A549 (cell line): ENCODE data around the gene MYO18A. TPM values are rescaled to one million over a fixed set of nuclear protein-coding genes. Genes with fewer than 3 reads are reported as not detected.

Experiments
- ATAC-seq, 2 experiments: fragments of 200-7000 bp in 1 of 2; fragments of >200 bp in 1 of 2; cut with Nextera tagmentation in 1 of 2; cut with Tn5 transposase in 1 of 2; 3 replicates each; pipeline versions ENCODE4 v1.8.0 to v1.9.1; 2018 to 2020; ENCODE audit warnings: mild to moderate bottlenecking in 1 of 2, moderate library complexity in 1 of 2
- CTCF ChIA-PET: fragments of 300-600 bp; sonication (Branson Sonifier 250); formaldehyde crosslinking; extraction: SDS; loops from one replicate; lab custom pipeline; 2021; ENCODE audit warnings: antibody characterized with exemption, inconsistent platforms; lab: Yijun Ruan, JAX
- POLR2A ChIA-PET: fragments of 350-600 bp; formaldehyde crosslinking; extraction: SDS; loops from one replicate; lab custom pipeline; 2021; ENCODE audit warnings: antibody characterized with exemption, inconsistent platforms; lab: Yijun Ruan, JAX
- DNase-seq, 2 experiments: peaks; one replicate each; pipeline versions ENCODE4 v3.0.0 to v3.0.0-alpha.2; 2011 to 2016; ENCODE audit warnings: low read depth in 1 of 2, low spot score in 1 of 2
- FAIRE-seq: peaks from 2 replicates; lab custom pipeline; 2011; peaks lifted over from hg19 to GRCh38; lab: Jason Lieb, UNC
- H3K27ac ChIP-seq, 2 experiments: fragments of >200 bp; sonication (Bioruptor Twin); formaldehyde crosslinking; 3 replicates each; pipeline ENCODE4 v1.5.1; 2016 to 2017
- H3K4me1 ChIP-seq: fragments of >200 bp; sonication (Bioruptor Twin); formaldehyde crosslinking; 3 replicates; pipeline ENCODE4 v1.6.1; 2016
- H3K4me2 ChIP-seq: fragments of >200 bp; sonication (Bioruptor Twin); formaldehyde crosslinking; 3 replicates; pipeline ENCODE4 v1.6.1; 2016
- H3K4me3 ChIP-seq: fragments of >200 bp; sonication (Bioruptor Twin); formaldehyde crosslinking; 3 replicates; pipeline ENCODE4 v1.5.1; 2016
- H3K9me3 ChIP-seq: fragments of >200 bp; sonication (Bioruptor Twin); formaldehyde crosslinking; 3 replicates; pipeline ENCODE4 v1.6.1; 2016
- BHLHE40 ChIP-seq: IDR thresholded peaks from 2 replicates; pipeline ENCODE4 v1.6.1; 2012; ENCODE audit warnings: low read depth, low read length, inconsistent platforms
- CBX8 ChIP-seq: fragments of 200-600 bp; sonication (generic); IDR thresholded peaks from 2 replicates; pipeline ENCODE4 v1.6.1; 2016
- CHD4 ChIP-seq: fragments of 200-600 bp; sonication (generic); IDR thresholded peaks from 2 replicates; pipeline ENCODE4 v1.6.1; 2016; ENCODE audit warnings: antibody characterized with exemption, mild to moderate bottlenecking, borderline replicate concordance
- ESRRA ChIP-seq: fragments of 150-350 bp; IDR thresholded peaks from 2 replicates; pipeline ENCODE4 v1.6.1; 2014; ENCODE audit warnings: mild to moderate bottlenecking, low read length, borderline replicate concordance
- FOSB ChIP-seq: fragments of 250-450 bp; sonication (Bioruptor Pico); IDR thresholded peaks from 2 replicates; pipeline ENCODE4 v1.5.0; 2020; ENCODE audit warnings: mild to moderate bottlenecking, moderate library complexity
- FOXS1 ChIP-seq: fragments of 250-450 bp; sonication (Bioruptor Pico); IDR thresholded peaks from 2 replicates; pipeline ENCODE4 v1.5.0; 2020; ENCODE audit warnings: mild to moderate bottlenecking, moderate library complexity
- GATA3 ChIP-seq: IDR thresholded peaks from 2 replicates; pipeline ENCODE4 v1.6.1; 2012; ENCODE audit warnings: borderline replicate concordance
- HDAC2 ChIP-seq: fragments of 200-600 bp; sonication (generic); IDR thresholded peaks from 2 replicates; pipeline ENCODE4 v1.6.1; 2016
- HOXA7 ChIP-seq: fragments of 250-450 bp; sonication (Bioruptor Pico); IDR thresholded peaks from 2 replicates; pipeline ENCODE4 v1.5.0; 2020; ENCODE audit warnings: mild to moderate bottlenecking, moderate library complexity
- HOXB13 ChIP-seq: fragments of 250-450 bp; sonication (Bioruptor Pico); IDR thresholded peaks from 2 replicates; pipeline ENCODE4 v1.5.0; 2020; ENCODE audit warnings: low read depth, mild to moderate bottlenecking, moderate library complexity
- HOXB5 ChIP-seq: fragments of 250-450 bp; sonication (Bioruptor Pico); IDR thresholded peaks from 2 replicates; pipeline ENCODE4 v1.5.0; 2020; ENCODE audit warnings: mild to moderate bottlenecking, moderate library complexity
- NPAS2 ChIP-seq: fragments of 250-450 bp; sonication (Bioruptor Pico); IDR thresholded peaks from 2 replicates; pipeline ENCODE4 v1.8.0; 2022; ENCODE audit warnings: mild to moderate bottlenecking, moderate library complexity, borderline replicate concordance
- NR3C1 ChIP-seq: fragments of >200 bp; sonication (Bioruptor Twin); formaldehyde crosslinking; IDR thresholded peaks from 3 replicates; pipeline ENCODE4 v1.6.1; 2017
- PHF8 ChIP-seq: fragments of 200-600 bp; sonication (generic); IDR thresholded peaks from 2 replicates; pipeline ENCODE4 v1.6.1; 2016; ENCODE audit warnings: low read depth, mild to moderate bottlenecking, antibody characterized with exemption, moderate library complexity, borderline replicate concordance
- POLR2AphosphoS2 ChIP-seq: conservative IDR thresholded peaks from 2 replicates; pipeline ENCODE4 v1.6.1; 2012; ENCODE audit warnings: low read length, improper control_type of control experiment, inconsistent platforms
- RAD21 ChIP-seq, 2 experiments: fragments of >200 bp in 1 of 2; sonication (Bioruptor Twin) in 1 of 2; formaldehyde crosslinking in 1 of 2; IDR thresholded peaks in 1 of 2; conservative IDR thresholded peaks in 1 of 2; 2 replicates in 1 of 2; 3 replicates in 1 of 2; pipeline ENCODE4 v1.6.1; 2012 to 2018; ENCODE audit warnings: inconsistent platforms in 1 of 2
- RARB ChIP-seq: fragments of 250-450 bp; sonication (Bioruptor Pico); IDR thresholded peaks from 2 replicates; pipeline ENCODE4 v1.8.0; 2021; ENCODE audit warnings: mild to moderate bottlenecking, moderate library complexity
- SREBF2 ChIP-seq: fragments of 450-650 bp; IDR thresholded peaks from 2 replicates; pipeline ENCODE4 v1.6.1; 2014; ENCODE audit warnings: mild to moderate bottlenecking, moderate library complexity
- ZC3H11A ChIP-seq: fragments of 450-650 bp; IDR thresholded peaks from 2 replicates; pipeline ENCODE4 v1.6.1; 2014; ENCODE audit warnings: antibody characterized with exemption, mild to moderate bottlenecking
- ZSCAN20 ChIP-seq: fragments of 250-450 bp; sonication (Bioruptor Pico); IDR thresholded peaks from 2 replicates; pipeline ENCODE4 v1.8.0; 2022; ENCODE audit warnings: mild to moderate bottlenecking, moderate library complexity
- WGBS: methylation state at CpG from one replicate; pipeline ENCODE4 v1.1.6; 2017; ENCODE audit errors: missing lambda C conversion rate; 5-methylcytosine and 5-hydroxymethylcytosine counted together
- polyA plus RNA-seq, 4 experiments: library from polyadenylated mRNA; depleted of rRNA in 3 of 4; stranded (reverse); fragments of >200 nt; fragmentation: RNase III in 1 of 4; extraction: RNeasy Plus Mini Kit Qiagen cat#74134 plus additional on column Dnase treatment in 1 of 4; gene quantifications; 2 replicates in 3 of 4; 3 replicates in 1 of 4; pipeline ENCODE4 v1.2.3, GENCODE V29; 2011 to 2017
- TF ChIP-seq, protein P1 (sequence below): fragments of 150-350 bp; IDR thresholded peaks from 2 replicates; pipeline ENCODE4 v1.6.1; 2014; ENCODE audit warnings: low read depth, mild to moderate bottlenecking, low read length
- TF ChIP-seq, protein P2 (sequence below): fragments of 250-450 bp; sonication (Bioruptor Pico); IDR thresholded peaks from 2 replicates; pipeline ENCODE4 v1.5.0; 2020; ENCODE audit warnings: low read depth, mild to moderate bottlenecking, moderate library complexity
- TF ChIP-seq, protein P3 (sequence below): fragments of >200 bp; sonication (Bioruptor Twin); formaldehyde crosslinking; IDR thresholded peaks from 3 replicates; pipeline ENCODE4 v1.6.1; 2016

Gene MYO18A
- polyA plus RNA-seq, 2 of the 4 experiments (the other 2 are of a cell fraction), result 12.3 to 28.4 TPM

DNA sequence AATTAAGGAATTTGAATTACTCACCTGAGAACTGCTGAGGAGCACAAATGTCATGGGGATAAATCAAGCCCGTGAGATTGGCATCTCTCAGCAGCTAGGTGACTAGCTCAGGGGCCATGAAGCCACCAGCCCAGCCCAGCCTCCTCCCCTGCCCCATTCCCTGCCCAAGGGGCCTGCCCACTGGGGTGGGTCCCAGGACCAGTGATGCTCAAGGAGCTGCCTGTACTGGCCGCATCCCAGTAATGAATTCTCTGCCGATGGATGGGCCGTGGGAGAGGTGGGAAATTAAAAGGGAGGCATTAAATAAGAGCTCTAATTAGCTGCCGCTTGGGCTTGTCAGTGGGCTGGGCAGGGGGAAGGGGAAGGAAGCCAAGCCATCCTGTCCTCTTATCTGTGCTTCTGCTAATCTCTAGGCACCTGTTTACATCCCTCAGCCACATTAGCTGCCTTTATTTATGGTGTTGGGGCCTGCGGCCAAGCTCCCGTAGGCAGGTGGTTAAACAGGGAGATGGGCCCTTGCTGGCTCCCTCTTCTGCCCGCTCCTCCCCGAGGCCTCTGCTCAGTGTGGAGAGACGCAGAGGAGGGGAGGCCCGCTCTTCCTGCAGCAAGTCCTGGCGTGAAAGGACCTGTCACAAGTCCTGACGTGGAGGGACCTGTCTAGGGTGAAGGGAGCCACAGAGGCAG is 88.5 kb downstream of the MYO18A start:
- Histone ChIP-seq H3K9me3 (no peaks in the 10 kb centered on the region), H3K4me2 (no peak overlapping the region), H3K27ac (no peak overlapping the region), H3K4me1 (no peaks in the 10 kb centered on the region), H3K4me3 (no peak overlapping the region)
- ATAC-seq, result no peak
- no peak for FAIRE-seq
- TF ChIP-seq HOXB13 (no peak), FOXS1 (CRISPR knock-in tag) (no peak), ZC3H11A (no peak), CBX8 (no peak), SREBF2 (no peak), GATA3 (no peak), PHF8 (no peak), NPAS2 (CRISPR knock-in tag) (no peak), FOSB (CRISPR knock-in tag) (no peak), CHD4 (no peak), POLR2AphosphoS2 (no peak), NR3C1 (no peak), ZSCAN20 (CRISPR knock-in tag) (no peak), HOXA7 (CRISPR knock-in tag) (no peak), HDAC2 (no peak), ESRRA (no peak), BHLHE40 (no peak)
- TF ChIP-seq, protein P1, sequence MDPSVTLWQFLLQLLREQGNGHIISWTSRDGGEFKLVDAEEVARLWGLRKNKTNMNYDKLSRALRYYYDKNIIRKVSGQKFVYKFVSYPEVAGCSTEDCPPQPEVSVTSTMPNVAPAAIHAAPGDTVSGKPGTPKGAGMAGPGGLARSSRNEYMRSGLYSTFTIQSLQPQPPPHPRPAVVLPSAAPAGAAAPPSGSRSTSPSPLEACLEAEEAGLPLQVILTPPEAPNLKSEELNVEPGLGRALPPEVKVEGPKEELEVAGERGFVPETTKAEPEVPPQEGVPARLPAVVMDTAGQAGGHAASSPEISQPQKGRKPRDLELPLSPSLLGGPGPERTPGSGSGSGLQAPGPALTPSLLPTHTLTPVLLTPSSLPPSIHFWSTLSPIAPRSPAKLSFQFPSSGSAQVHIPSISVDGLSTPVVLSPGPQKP, result no peak
- TF ChIP-seq, protein P2, sequence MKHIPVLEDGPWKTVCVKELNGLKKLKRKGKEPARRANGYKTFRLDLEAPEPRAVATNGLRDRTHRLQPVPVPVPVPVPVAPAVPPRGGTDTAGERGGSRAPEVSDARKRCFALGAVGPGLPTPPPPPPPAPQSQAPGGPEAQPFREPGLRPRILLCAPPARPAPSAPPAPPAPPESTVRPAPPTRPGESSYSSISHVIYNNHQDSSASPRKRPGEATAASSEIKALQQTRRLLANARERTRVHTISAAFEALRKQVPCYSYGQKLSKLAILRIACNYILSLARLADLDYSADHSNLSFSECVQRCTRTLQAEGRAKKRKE, result no peak
- TF ChIP-seq, protein P3, sequence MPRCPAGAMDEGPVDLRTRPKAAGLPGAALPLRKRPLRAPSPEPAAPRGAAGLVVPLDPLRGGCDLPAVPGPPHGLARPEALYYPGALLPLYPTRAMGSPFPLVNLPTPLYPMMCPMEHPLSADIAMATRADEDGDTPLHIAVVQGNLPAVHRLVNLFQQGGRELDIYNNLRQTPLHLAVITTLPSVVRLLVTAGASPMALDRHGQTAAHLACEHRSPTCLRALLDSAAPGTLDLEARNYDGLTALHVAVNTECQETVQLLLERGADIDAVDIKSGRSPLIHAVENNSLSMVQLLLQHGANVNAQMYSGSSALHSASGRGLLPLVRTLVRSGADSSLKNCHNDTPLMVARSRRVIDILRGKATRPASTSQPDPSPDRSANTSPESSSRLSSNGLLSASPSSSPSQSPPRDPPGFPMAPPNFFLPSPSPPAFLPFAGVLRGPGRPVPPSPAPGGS, result no peak
- WGBS, result 92% methylated on average over 13 of the region's 13 CpGs
- DNase-seq, result no peak
- ChIA-PET CTCF (interaction anchor here (0.7 to 3.9 kb wide), 7 partner anchors 48 to 138 kb away, joined by 3 to 25 read pairs (median 5); no protein-coding TSS in a partner anchor), POLR2A (no interaction called here)

DNA sequence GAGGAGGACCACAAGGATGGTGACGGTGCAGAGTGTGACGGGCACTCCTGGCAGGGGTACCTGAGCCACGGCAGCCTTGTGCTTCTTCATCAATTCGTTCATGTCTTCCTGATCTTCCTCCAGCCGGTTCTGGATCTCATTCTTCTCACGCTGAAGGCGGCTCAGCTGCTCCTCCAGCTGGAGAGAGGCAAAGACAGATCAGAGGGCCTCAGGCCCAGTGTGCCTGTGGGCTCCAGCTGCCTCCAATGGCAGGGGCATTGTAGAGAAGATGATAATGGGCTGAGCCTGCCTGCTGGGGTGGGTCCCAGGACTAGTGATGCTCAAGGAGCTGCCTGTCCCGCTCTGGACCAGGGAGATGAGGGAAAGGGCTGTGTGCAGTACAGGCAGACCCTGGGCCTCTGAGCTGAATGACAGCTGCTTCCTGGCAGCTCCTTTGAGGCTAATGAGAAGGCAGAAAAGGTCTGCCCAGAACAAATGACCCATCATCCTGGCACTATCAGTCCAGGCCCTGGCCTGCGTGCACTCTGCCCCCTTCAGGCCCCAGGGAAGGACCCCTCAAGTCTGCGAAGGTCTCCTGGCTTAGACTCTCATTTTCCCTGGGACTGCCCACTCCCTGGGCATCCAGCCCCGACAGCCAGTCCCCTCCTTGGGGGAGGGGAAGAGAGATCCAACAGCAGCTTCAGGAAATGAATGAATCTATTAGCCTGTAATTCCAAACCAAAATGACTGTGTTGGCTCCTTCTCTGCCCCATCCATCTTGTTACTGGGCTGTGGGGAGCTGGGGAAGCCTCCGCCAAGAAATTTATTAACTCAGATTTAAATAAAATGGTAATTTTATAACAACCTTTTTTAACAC is 89.2 kb downstream of the MYO18A start:
- Histone ChIP-seq H3K9me3 (no peaks in the 10 kb centered on the region), H3K4me1 (no peaks in the 10 kb centered on the region), H3K4me2 (no peak overlapping the region), H3K4me3 (no peak overlapping the region), H3K27ac (no peak overlapping the region)
- ATAC-seq, result peak in 1 of 2 experiments; percentile 16; a peak in 2 of 6 replicates
- 89% methylated on average over 12 of the region's 12 CpGs for WGBS
- ChIA-PET POLR2A (no interaction called here), CTCF (interaction anchor here (0.7 to 3.9 kb wide), 10 partner anchors 22 to 365 kb away, joined by 3 to 25 read pairs (median 4); partner anchors contain the start of gene TLCD1)
- DNase-seq, result no peak
- TF ChIP-seq POLR2AphosphoS2 (no peak), BHLHE40 (no peak), RAD21 (conservative IDR thresholded peaks at IDR 0.05 in 1 of 2, IDR thresholded peaks at IDR 0.05 in 1 of 2) (no peak), SREBF2 (no peak), PHF8 (no peak), RARB (CRISPR knock-in tag) (no peak), HOXB5 (CRISPR knock-in tag) (no peak), ZSCAN20 (CRISPR knock-in tag) (no peak), HOXA7 (CRISPR knock-in tag) (no peak)
- no peak for FAIRE-seq
